H1 (cell line): ENCODE measurements around the gene CCL5. TPM values are rescaled to one million over a fixed set of nuclear protein-coding genes. Genes with fewer than 3 reads are reported as not detected.

Source experiments
- CTCF ChIA-PET: fragments of 300-600 bp; sonication (Branson Sonifier 250); formaldehyde crosslinking; loops from one replicate; lab custom pipeline; 2021; ENCODE audit not compliant: partially characterized antibody; lab: Charles Lee
- POLR2A ChIA-PET: fragments of 300-600 bp; sonication (Branson Sonifier 250); formaldehyde crosslinking; loops from one replicate; lab custom pipeline; 2021; ENCODE audit warnings: inconsistent platforms; ENCODE audit not compliant: partially characterized antibody; lab: Charles Lee
- DNase-seq, 2 experiments: peaks; one replicate each; pipeline versions ENCODE4 v3.0.0 to v3.0.0-alpha.2; 2010 to 2022; ENCODE audit warnings: low spot score in 2 of 2, low read depth in 1 of 2, mixed read lengths in 1 of 2
- FAIRE-seq: peaks from 2 replicates; lab custom pipeline; 2011; peaks lifted over from hg19 to GRCh38; lab: Jason Lieb, UNC
- H2AFZ ChIP-seq: 2 replicates; pipeline ENCODE4 v1.8.1; 2012; ENCODE audit warnings: low read length, inconsistent platforms
- H2AK5ac ChIP-seq: 2 replicates; pipeline ENCODE4 v1.6.1; 2013; ENCODE audit warnings: low read depth, low read length
- H2BK120ac ChIP-seq: replicated peaks from 2 replicates; pipeline ENCODE3; 2013; ENCODE audit warnings: low read depth, low read length, inconsistent platforms
- H2BK12ac ChIP-seq: 2 replicates; pipeline ENCODE4 v1.6.1; 2013; ENCODE audit warnings: low read depth, low read length
- H2BK15ac ChIP-seq: 2 replicates; pipeline ENCODE4 v1.6.1; 2013; ENCODE audit warnings: low read length
- H2BK20ac ChIP-seq: 2 replicates; pipeline ENCODE4 v1.6.1; 2013; ENCODE audit warnings: low read length
- H2BK5ac ChIP-seq: 2 replicates; pipeline ENCODE4 v1.6.1; 2013; ENCODE audit warnings: low read depth, low read length
- H3K14ac ChIP-seq: 2 replicates; pipeline ENCODE4 v1.6.1; 2013; ENCODE audit warnings: inconsistent platforms; ENCODE audit not compliant: insufficient read length
- H3K18ac ChIP-seq: 2 replicates; pipeline ENCODE4 v1.6.1; 2013; ENCODE audit warnings: low read length; ENCODE audit errors: extremely low read depth
- H3K23ac ChIP-seq: 2 replicates; pipeline ENCODE4 v1.6.1; 2013; ENCODE audit warnings: inconsistent platforms; ENCODE audit not compliant: insufficient read length
- H3K23me2 ChIP-seq: 2 replicates; pipeline ENCODE4 v1.6.1; 2013; ENCODE audit warnings: low read depth, low read length
- H3K27ac ChIP-seq: 2 replicates; pipeline ENCODE4 v1.6.1; 2011; ENCODE audit warnings: low read depth, low read length, inconsistent platforms
- H3K27me3 ChIP-seq, 4 experiments: replicated peaks in 1 of 4; 1 replicate in 1 of 4; 2 replicates in 3 of 4; pipeline versions ENCODE4 v1.6.1 to v1.8.1; 2011 to 2013; ENCODE audit warnings: low read length in 3 of 4, mild to moderate bottlenecking in 3 of 4, inconsistent platforms in 2 of 4, mixed read lengths in 2 of 4, moderate library complexity in 1 of 4; ENCODE audit not compliant: control insufficient read depth in 3 of 4, insufficient read depth in 3 of 4; ENCODE audit errors: extremely low read depth in 1 of 4
- H3K36me3 ChIP-seq, 4 experiments: 2 replicates each; pipeline versions ENCODE4 v1.6.1 to v1.8.1; 2011 to 2013; ENCODE audit warnings: mild to moderate bottlenecking in 4 of 4, low read length in 3 of 4, moderate library complexity in 2 of 4, control low read depth in 1 of 4, inconsistent platforms in 1 of 4; ENCODE audit not compliant: insufficient read depth in 4 of 4, control insufficient read depth in 2 of 4
- H3K4ac ChIP-seq: replicated peaks from 2 replicates; pipeline ENCODE3; 2013; ENCODE audit warnings: low read length, low read depth, mixed read lengths, inconsistent platforms; ENCODE audit not compliant: insufficient read length
- H3K4me1 ChIP-seq, 4 experiments: replicated peaks in 1 of 4; 1 replicate in 1 of 4; 2 replicates in 3 of 4; pipeline versions ENCODE4 v1.6.1 to v1.8.1; 2011 to 2013; ENCODE audit warnings: low read length in 3 of 4, inconsistent platforms in 2 of 4, mixed read lengths in 1 of 4; ENCODE audit not compliant: insufficient read depth in 4 of 4, control insufficient read depth in 3 of 4
- H3K4me2 ChIP-seq, 2 experiments: 2 replicates each; pipeline versions ENCODE4 v1.6.1 to v1.8.1; 2011 to 2013; ENCODE audit warnings: low read depth in 2 of 2, low read length in 2 of 2, control low read depth in 1 of 2, inconsistent platforms in 1 of 2, mild to moderate bottlenecking in 1 of 2; ENCODE audit not compliant: insufficient read depth in 1 of 2
- H3K4me3 ChIP-seq, 4 experiments: fragments of 200-600, 300-600 bp in 1 of 4; sonication (generic), shearing (Covaris generic), sonication (Bioruptor Twin) in 1 of 4; 2 replicates each; pipeline versions ENCODE4 v1.5.1 to v1.8.1; 2011 to 2016; ENCODE audit warnings: low read length in 4 of 4, low read depth in 3 of 4, control low read depth in 2 of 4, inconsistent platforms in 2 of 4, mild to moderate bottlenecking in 2 of 4, mixed read lengths in 1 of 4, moderate library complexity in 1 of 4; ENCODE audit not compliant: insufficient read depth in 2 of 4; ENCODE audit errors: extremely low read depth in 1 of 4
- H3K56ac ChIP-seq: replicated peaks from 2 replicates; pipeline ENCODE3; 2013; ENCODE audit warnings: low read depth, mild to moderate bottlenecking, mixed read lengths, low read length, inconsistent platforms; ENCODE audit not compliant: insufficient read length
- H3K79me1 ChIP-seq: 2 replicates; pipeline ENCODE4 v1.6.1; 2013; ENCODE audit warnings: low read depth, low read length, control low read depth
- H3K79me2 ChIP-seq, 2 experiments: 2 replicates each; pipeline versions ENCODE4 v1.6.1 to v1.8.1; 2012 to 2013; ENCODE audit warnings: low read length in 2 of 2, mild to moderate bottlenecking in 2 of 2, inconsistent platforms in 1 of 2; ENCODE audit not compliant: insufficient read depth in 2 of 2, control insufficient read depth in 1 of 2
- H3K9ac ChIP-seq, 4 experiments: replicated peaks in 1 of 4; 1 replicate in 1 of 4; 2 replicates in 3 of 4; pipeline versions ENCODE4 v1.6.1 to v1.8.1; 2011 to 2013; ENCODE audit warnings: low read depth in 3 of 4, low read length in 3 of 4, control low read depth in 2 of 4, mild to moderate bottlenecking in 2 of 4, moderate library complexity in 2 of 4, inconsistent platforms in 1 of 4; ENCODE audit errors: extremely low read depth in 1 of 4
- H3K9me3 ChIP-seq, 2 experiments: 2 replicates each; pipeline versions ENCODE4 v1.6.1 to v1.8.1; 2012 to 2013; ENCODE audit warnings: mild to moderate bottlenecking in 2 of 2, moderate library complexity in 2 of 2, control low read depth in 1 of 2, inconsistent platforms in 1 of 2, low read depth in 1 of 2, low read length in 1 of 2, mixed read lengths in 1 of 2; ENCODE audit not compliant: insufficient read depth in 2 of 2
- H4K20me1 ChIP-seq, 2 experiments: replicated peaks in 1 of 2; 2 replicates each; pipeline versions ENCODE3 to v1.8.1; 2011 to 2013; ENCODE audit warnings: inconsistent platforms in 2 of 2, low read length in 2 of 2, mild to moderate bottlenecking in 1 of 2; ENCODE audit not compliant: insufficient read depth in 2 of 2, control insufficient read depth in 1 of 2
- H4K5ac ChIP-seq: 2 replicates; pipeline ENCODE4 v1.6.1; 2013; ENCODE audit warnings: low read length, low read depth, mixed read lengths, inconsistent platforms; ENCODE audit not compliant: insufficient read length
- H4K8ac ChIP-seq: 2 replicates; pipeline ENCODE4 v1.8.0; 2013; ENCODE audit warnings: mild to moderate bottlenecking, moderate library complexity, low read length, inconsistent platforms; ENCODE audit not compliant: insufficient read depth; ENCODE audit errors: extremely low read depth
- H4K91ac ChIP-seq: replicated peaks from 2 replicates; pipeline ENCODE3; 2013; ENCODE audit warnings: low read length, mixed read lengths, inconsistent platforms; ENCODE audit not compliant: insufficient read length
- CBX8 ChIP-seq: fragments of 300-800, 300-1000 bp; sonication (generic); IDR thresholded peaks from 2 replicates; pipeline ENCODE4 v1.7.1; 2016; ENCODE audit warnings: low read depth, low read length, borderline replicate concordance
- CREB1 ChIP-seq: IDR thresholded peaks from 2 replicates; pipeline ENCODE4 v1.6.1; 2012; ENCODE audit warnings: inconsistent platforms
- CTBP2 ChIP-seq: IDR thresholded peaks from 2 replicates; pipeline ENCODE4 v1.7.0; 2011; ENCODE audit warnings: borderline replicate concordance, mild to moderate bottlenecking, moderate library complexity, mixed read lengths, low read length; ENCODE audit not compliant: insufficient read depth, insufficient read length
- EGR1 ChIP-seq: IDR thresholded peaks from 2 replicates; pipeline ENCODE4 v1.6.1; 2011; ENCODE audit warnings: low read depth, low read length, borderline replicate concordance
- GTF2F1 ChIP-seq: IDR thresholded peaks from 2 replicates; pipeline ENCODE4 v1.6.1; 2012; ENCODE audit warnings: low read depth, low read length, improper control_type of control experiment, borderline replicate concordance
- MAFK ChIP-seq: IDR thresholded peaks from 2 replicates; pipeline ENCODE4 v1.6.1; 2012; ENCODE audit warnings: low read depth, mild to moderate bottlenecking, improper control_type of control experiment, low read length
- POLR2A ChIP-seq, 2 experiments: IDR thresholded peaks; 1 replicate in 1 of 2; 2 replicates in 1 of 2; pipeline ENCODE4 v1.6.1; 2011; ENCODE audit warnings: low read depth in 2 of 2, low read length in 2 of 2, mild to moderate bottlenecking in 2 of 2; ENCODE audit errors: control extremely low read depth in 1 of 2
- POU5F1 ChIP-seq: IDR thresholded peaks from 2 replicates; pipeline ENCODE4 v1.6.1; 2011; ENCODE audit warnings: low read depth, mild to moderate bottlenecking, low read length, moderate library complexity
- SIN3A ChIP-seq, 2 experiments: IDR thresholded peaks in 1 of 2; conservative IDR thresholded peaks in 1 of 2; 2 replicates each; pipeline ENCODE4 v1.6.1; 2011 to 2012; ENCODE audit warnings: low read length in 2 of 2, improper control_type of control experiment in 1 of 2, low read depth in 1 of 2, mild to moderate bottlenecking in 1 of 2
- WGBS, 2 experiments: shearing (Covaris generic) in 1 of 2; methylation state at CpG; one replicate each; pipeline versions ENCODE4 v1.1.6 to v1.1.7; 2013 to 2015; ENCODE audit warnings: low lambda C conversion rate in 2 of 2, mixed read lengths in 2 of 2, inconsistent platforms in 1 of 2, low coverage in 1 of 2, missing lambda C conversion rate in 1 of 2; ENCODE audit not compliant: insufficient replicate concordance in 2 of 2, insufficient coverage in 1 of 2, insufficient read length in 1 of 2; ENCODE audit errors: extremely low coverage in 1 of 2, missing lambda C conversion rate in 1 of 2; 5-methylcytosine and 5-hydroxymethylcytosine counted together
- polyA plus RNA-seq, 7 experiments: library from polyadenylated mRNA; depleted of rRNA in 3 of 7; stranded (reverse) in 5 of 7; unstranded in 2 of 7; fragments of >200 nt in 5 of 7; fragments of 200-250 nt in 2 of 7; gene quantifications; 1 replicate in 5 of 7; 2 replicates in 1 of 7; 4 replicates in 1 of 7; pipeline versions ENCODE4 v1.2.1 to v1.2.3, GENCODE V29; 2011 to 2013; ENCODE audit warnings: missing spikeins in 2 of 7, mixed read lengths in 2 of 7
- total RNA-seq: library from RNA; stranded (reverse); fragmentation: NEBNext Ultra II Directional; extraction: Animal tissue kit (Norgen Biotek cat#: 25700); gene quantifications from 2 replicates; pipeline ENCODE4 v1.2.1, GENCODE V29; 2021

The CCL5 gene
- total and polyA plus RNA-seq, 2 of the 8 experiments (the other 6 are each of a cell fraction or from before 2014, with no cell fraction given): not detected

DNA sequence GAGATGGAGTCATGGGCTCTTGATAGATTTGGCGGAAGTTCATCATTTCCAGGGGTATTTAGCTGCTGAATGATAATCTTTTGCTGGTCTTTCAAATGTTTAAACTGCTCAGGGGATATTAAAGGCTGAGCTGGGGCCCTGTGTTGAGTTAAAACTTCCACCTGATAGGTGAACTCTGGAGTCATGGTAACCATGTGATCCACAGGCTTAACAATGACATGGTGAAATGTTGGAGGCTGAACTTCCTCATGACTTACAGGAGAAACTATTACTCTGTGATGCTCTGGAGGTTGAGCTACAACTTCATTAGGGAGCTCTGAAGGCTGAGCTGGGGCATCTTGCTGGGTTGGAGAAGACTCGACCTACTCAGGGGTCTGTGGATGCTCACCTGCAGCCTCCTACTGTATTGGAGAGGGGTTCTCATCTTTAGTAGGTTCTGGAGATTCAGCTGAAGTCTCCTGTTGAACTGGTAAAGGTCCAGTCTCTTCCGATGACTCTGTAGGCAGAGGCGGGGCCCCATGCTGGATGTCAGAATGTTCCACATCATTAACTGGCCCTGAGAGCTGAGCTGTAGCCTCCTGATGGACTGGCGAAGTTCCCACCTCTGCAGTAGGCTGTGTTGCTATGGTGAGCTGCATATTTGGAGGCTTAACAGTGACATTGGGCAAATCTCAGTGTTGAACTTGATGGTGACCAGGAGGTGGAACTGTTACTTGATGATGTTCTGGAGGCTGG, 26.2 kb upstream of the CCL5 start:
- Histone ChIP-seq H2BK15ac (no peak overlapping the region), H3K9me3 (peaks cover 4 to 6% of the 10 kb centered on the region in 2 experiments; a peak in 2 of 4 replicates), H4K91ac (no peak overlapping the region), H3K56ac (no peak overlapping the region), H3K27ac (no peak overlapping the region), H3K9ac (no peak overlapping the region), H2BK20ac (no peak overlapping the region), H2AK5ac (no peak overlapping the region), H3K4me2 (no peak overlapping the region), H3K14ac (no peak overlapping the region), H4K20me1 (no peaks in the 10 kb centered on the region), H3K27me3 (no peaks in the 10 kb centered on the region), H3K23ac (no peak overlapping the region), H3K23me2 (no peaks in the 10 kb centered on the region), H2BK5ac (no peak overlapping the region), H3K4me1 (no peaks in the 10 kb centered on the region), H3K36me3 (no peaks in the 10 kb centered on the region; a peak in 2 of 8 replicates), H3K18ac (no peak overlapping the region), H3K4me3 (no peak overlapping the region), H3K79me1 (no peaks in the 10 kb centered on the region), H2BK12ac (no peak overlapping the region), H2BK120ac (no peak overlapping the region), H2AFZ (no peak overlapping the region), H4K8ac (no peak overlapping the region), H3K4ac (no peak overlapping the region), H3K79me2 (no peaks in the 10 kb centered on the region; a peak in 1 of 4 replicates), H4K5ac (no peak overlapping the region)
- DNase-seq: no peak
- FAIRE-seq: no peak
- ChIA-PET POLR2A (no interaction called here), CTCF (interaction anchor here (1.2 kb wide), 1 partner anchor 10 kb away, joined by 3 read pairs; no protein-coding TSS in a partner anchor)
- WGBS, 2 experiments: 85% methylated on average over 5 of the region's 5 CpGs; no CpG with 5 or more reads in 1 of the 2 experiments
- no peak for TF ChIP-seq POU5F1
- TF ChIP-seq CBX8: no peak
- no peak for TF ChIP-seq GTF2F1
- no peak for TF ChIP-seq SIN3A (conservative IDR thresholded peaks at IDR 0.05 in 1 of 2, IDR thresholded peaks at IDR 0.05 in 1 of 2; ENCODE audit: low read depth in 1 of 2, low read length in 2 of 2)
- no peak for TF ChIP-seq MAFK
- TF ChIP-seq EGR1: no peak
- no peak for TF ChIP-seq CTBP2
- TF ChIP-seq POLR2A (IDR thresholded peaks at IDR 0.05; ENCODE audit: control extremely low read depth in 1 of 2, low read depth in 2 of 2, low read length in 2 of 2): no peak
- no peak for TF ChIP-seq CREB1
